Astrocyte (in vitro differentiated cells and primary cell): ENCODE measurements around the gene KRTAP4-11.
"Not testable (repeated sequence)": the region's sequence is repeated elsewhere in the genome, so short reads cannot be mapped to it uniquely, and the experiment has no call there.

Experiments used
- CTCF ChIP-seq: IDR thresholded peaks from 2 replicates; pipeline ENCODE4 v1.5.1; 2011; ENCODE audit warnings: low read depth, mild to moderate bottlenecking, inconsistent platforms, low read length, moderate library complexity; ENCODE audit not compliant: insufficient read depth
- EZH2 ChIP-seq: IDR thresholded peaks from 2 replicates; pipeline ENCODE4 v1.6.1; 2012; ENCODE audit warnings: mild to moderate bottlenecking, low read length, inconsistent platforms; ENCODE audit not compliant: insufficient read depth

GRCh38 chr17:41160190-41160589 lies 42.0 kb upstream of the KRTAP4-11 start:
- TF ChIP-seq CTCF, EZH2: not testable (repeated sequence)
